Adrenal gland (tissue), 12 donors: ENCODE results near the gene PPP2R5C. TPM values are rescaled to one million over a fixed set of nuclear protein-coding genes. Genes with fewer than 3 reads are reported as not detected.

Experiments used
- DNase-seq, 7 donors: peaks; one replicate each; pipeline ENCODE4 v3.0.0-alpha.2; 2019 to 2020
- H3K27ac ChIP-seq, 5 donors: fragments of 200-600 bp; sonication (generic) in 4 of 5; 1 replicate in 3 of 5; 2 replicates in 2 of 5; pipeline versions ENCODE4 v1.5.1 to v1.8.0; 2016 to 2020; ENCODE audit warnings: mild to moderate bottlenecking in 1 of 5
- H3K27me3 ChIP-seq: fragments of 200-600 bp; 2 replicates; pipeline ENCODE4 v1.8.0; 2021
- H3K36me3 ChIP-seq, 2 donors: fragments of 200-600 bp; replicated peaks in 1 of 2; 1 replicate in 1 of 2; 2 replicates in 1 of 2; pipeline versions ENCODE4 v1.5.1 to v1.8.0; 2018 to 2022
- H3K4me1 ChIP-seq, 2 donors: fragments of 200-600 bp; replicated peaks in 1 of 2; 1 replicate in 1 of 2; 2 replicates in 1 of 2; pipeline versions ENCODE4 v1.5.1 to v1.8.0; 2018 to 2021
- H3K4me3 ChIP-seq, 4 donors: fragments of 200-600 bp; sonication (generic) in 3 of 4; one replicate each; pipeline ENCODE4 v1.5.1; 2016 to 2018
- H3K9me3 ChIP-seq, 3 donors: fragments of 200-600 bp; sonication (generic) in 1 of 3; replicated peaks in 1 of 3; 1 replicate in 2 of 3; 2 replicates in 1 of 3; pipeline versions ENCODE4 v1.5.1 to v1.8.0; 2016 to 2021
- POLR2A ChIP-seq, 2 donors: fragments of 450-650 bp; IDR thresholded peaks; one replicate each; pipeline ENCODE4 v1.6.1; 2017; ENCODE audit warnings: antibody characterized with exemption in 2 of 2, mild to moderate bottlenecking in 2 of 2, moderate library complexity in 1 of 2
- WGBS, 4 donors: extraction: QIAGEN DNeasy Blood & Tissue Kit in 2 of 4; methylation state at CpG; one replicate each; pipeline versions ENCODE4 v1.1.5 to v1.1.7; 2013 to 2017; 5-methylcytosine and 5-hydroxymethylcytosine counted together
- intact Hi-C, 2 donors: fragments of 100-400 bp; cut with DNase I; formaldehyde crosslinking; loops; one replicate each; pipeline versions ENCODE4 v1.14.1 to v1.15.0; 2022 to 2023
- polyA plus RNA-seq, 3 donors: library from polyadenylated mRNA; stranded (reverse); fragments of 200-250 nt in 2 of 3; fragments of 350-450 nt in 1 of 3; fragmentation: Illumina TruSeq in 1 of 3; extraction: RNeasy Lipid Tissue Mini Kit (QIAGEN cat#74804) in 1 of 3; gene quantifications; one replicate each; pipeline ENCODE4 v1.2.3, GENCODE V29; 2013 to 2014
- total RNA-seq, 9 donors: library from RNA; depleted of rRNA in 4 of 9; stranded (reverse); fragments of >200 nt in 4 of 9; fragments of 120-200 nt in 1 of 9; fragmentation: NEBNext Ultra II Directional in 1 of 9; extraction: Animal tissue kit (Norgen Biotek cat#: 25700) in 1 of 9; gene quantifications; one replicate each; pipeline versions ENCODE4 v1.1.0 to v1.2.4, GENCODE V29; 2013 to 2023
- TF ChIP-seq, protein P1 (sequence below), 6 experiments: fragments of 450-650 bp in 4 of 6; fragments of 200-600 bp in 2 of 6; sonication (generic) in 1 of 6; IDR thresholded peaks; 1 replicate in 5 of 6; 2 replicates in 1 of 6; pipeline versions ENCODE4 v1.5.1 to v1.8.0; 2016 to 2021; ENCODE audit warnings: antibody characterized with exemption in 6 of 6, mild to moderate bottlenecking in 2 of 6, moderate library complexity in 1 of 6
- donor health status: healthy with polysubstance abuse.
- donor health status: Bipolar disorder and iron deficiency.
- donor health status: DM: yes; HTN: yes; CAD: no.
- donor health status: DM: no; HTN: no; CAD: no.
- donor health status: DM: no; HTN: no; CAD: no.
- donor health status: DM: yes; HTN: yes; CAD: no.

Gene PPP2R5C
- total and polyA plus RNA-seq, 12 donors: 66.5 to 216 (median 134) TPM

DNA sequence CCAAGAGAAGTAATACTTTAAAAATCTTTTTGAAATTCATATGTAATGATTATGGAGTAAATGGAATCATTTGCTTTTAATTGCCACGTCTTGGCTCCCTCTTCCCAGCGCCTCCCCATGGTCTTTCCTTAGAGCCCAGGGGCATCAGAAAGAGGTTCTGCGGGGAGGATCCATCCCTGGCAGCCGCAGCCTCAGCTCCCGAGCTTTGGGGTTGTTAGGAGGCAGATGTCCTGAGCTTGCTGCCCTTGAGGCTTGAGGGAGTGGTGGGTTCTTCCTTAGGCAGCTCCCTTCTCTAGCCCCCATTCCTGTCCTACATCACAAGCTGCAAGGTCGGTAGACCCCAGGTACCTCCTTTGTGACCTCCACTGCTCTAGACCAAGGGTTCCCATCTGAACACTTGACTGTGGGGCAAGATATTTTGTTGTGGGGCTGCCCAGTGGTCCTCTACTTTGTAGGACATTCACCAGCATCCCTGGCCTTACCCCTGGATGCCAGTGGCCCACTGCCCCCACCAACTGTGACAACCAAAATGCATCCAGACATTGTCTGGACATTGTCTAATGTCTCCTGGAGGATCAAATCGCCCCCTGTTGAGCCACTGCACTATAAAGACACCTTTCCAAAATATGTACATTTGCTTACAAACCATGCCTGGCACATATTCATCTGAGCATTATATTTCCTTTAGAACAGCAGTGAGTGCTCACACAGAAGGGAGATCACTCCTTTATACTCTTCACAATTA is 6.3 kb downstream of the PPP2R5C start:
- H3K9me3 ChIP-seq: no peaks in the 10 kb centered on the region
- no peak overlapping the region for H3K4me3 ChIP-seq
- peaks cover 0 to 11% of the 10 kb centered on the region in 2 donors for H3K36me3 ChIP-seq
- TF ChIP-seq, protein P1, sequence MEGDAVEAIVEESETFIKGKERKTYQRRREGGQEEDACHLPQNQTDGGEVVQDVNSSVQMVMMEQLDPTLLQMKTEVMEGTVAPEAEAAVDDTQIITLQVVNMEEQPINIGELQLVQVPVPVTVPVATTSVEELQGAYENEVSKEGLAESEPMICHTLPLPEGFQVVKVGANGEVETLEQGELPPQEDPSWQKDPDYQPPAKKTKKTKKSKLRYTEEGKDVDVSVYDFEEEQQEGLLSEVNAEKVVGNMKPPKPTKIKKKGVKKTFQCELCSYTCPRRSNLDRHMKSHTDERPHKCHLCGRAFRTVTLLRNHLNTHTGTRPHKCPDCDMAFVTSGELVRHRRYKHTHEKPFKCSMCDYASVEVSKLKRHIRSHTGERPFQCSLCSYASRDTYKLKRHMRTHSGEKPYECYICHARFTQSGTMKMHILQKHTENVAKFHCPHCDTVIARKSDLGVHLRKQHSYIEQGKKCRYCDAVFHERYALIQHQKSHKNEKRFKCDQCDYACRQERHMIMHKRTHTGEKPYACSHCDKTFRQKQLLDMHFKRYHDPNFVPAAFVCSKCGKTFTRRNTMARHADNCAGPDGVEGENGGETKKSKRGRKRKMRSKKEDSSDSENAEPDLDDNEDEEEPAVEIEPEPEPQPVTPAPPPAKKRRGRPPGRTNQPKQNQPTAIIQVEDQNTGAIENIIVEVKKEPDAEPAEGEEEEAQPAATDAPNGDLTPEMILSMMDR (IDR thresholded peaks at IDR 0.05): no peak
- TF ChIP-seq POLR2A (IDR thresholded peaks at IDR 0.05): no peak
- WGBS, 4 donors: 84 to 89% (median 87%) methylated on average over 7 of the region's 7 CpGs
- no peaks in the 10 kb centered on the region for H3K27me3 ChIP-seq
- peak in 1 of 7 donors; percentile 21 for DNase-seq
- peaks cover under 1 to 12% of the 10 kb centered on the region in 2 donors for H3K4me1 ChIP-seq
- intact Hi-C loops: loop anchor here in 1 of 2 donors (10.0 kb wide), 1 partner anchor 187 kb away; no protein-coding TSS in a partner anchor
- H3K27ac ChIP-seq: no peak overlapping the region

- Histone ChIP-seq H3K9me3 (no peaks in the 10 kb centered on the region), H3K36me3 (peaks cover 0 to 11% of the 10 kb centered on the region in 2 donors), H3K4me3 (no peak overlapping the region), H3K27ac (no peak overlapping the region), H3K27me3 (no peaks in the 10 kb centered on the region), H3K4me1 (peaks cover 8 to 10% of the 10 kb centered on the region in 2 donors)
- DNase-seq: no peak
- no peak for TF ChIP-seq POLR2A (IDR thresholded peaks at IDR 0.05)
- TF ChIP-seq, protein P1 (IDR thresholded peaks at IDR 0.05): no peak
- intact Hi-C loops: loop anchor here (10.0 kb wide), 1 partner anchor 115 kb away; no protein-coding TSS in a partner anchor
- WGBS, 4 donors: 82 to 86% (median 85%) methylated on average over 3 of the region's 3 CpGs
Measured at GRCh38 chr14:101770183-101770582, 8.7 kb downstream of the PPP2R5C start.

GRCh38 chr14:101772770-101773169 is 11.3 kb downstream of the PPP2R5C start:
- H3K36me3 ChIP-seq: no peaks in the 10 kb centered on the region
- intact Hi-C loops: loop anchor here (10.0 kb wide), 1 partner anchor 112 kb away; no protein-coding TSS in a partner anchor
- H3K4me3 ChIP-seq: no peak overlapping the region
- TF ChIP-seq POLR2A (IDR thresholded peaks at IDR 0.05): no peak
- 87 to 90% (median 87%) methylated on average over 8 of the region's 8 CpGs for WGBS, 4 donors
- H3K27ac ChIP-seq: no peak overlapping the region
- no peaks in the 10 kb centered on the region for H3K27me3 ChIP-seq
- no peaks in the 10 kb centered on the region for H3K9me3 ChIP-seq
- peak in 1 of 7 donors; percentile 16 for DNase-seq
- peaks cover 8 to 10% of the 10 kb centered on the region in 2 donors for H3K4me1 ChIP-seq

DNA sequence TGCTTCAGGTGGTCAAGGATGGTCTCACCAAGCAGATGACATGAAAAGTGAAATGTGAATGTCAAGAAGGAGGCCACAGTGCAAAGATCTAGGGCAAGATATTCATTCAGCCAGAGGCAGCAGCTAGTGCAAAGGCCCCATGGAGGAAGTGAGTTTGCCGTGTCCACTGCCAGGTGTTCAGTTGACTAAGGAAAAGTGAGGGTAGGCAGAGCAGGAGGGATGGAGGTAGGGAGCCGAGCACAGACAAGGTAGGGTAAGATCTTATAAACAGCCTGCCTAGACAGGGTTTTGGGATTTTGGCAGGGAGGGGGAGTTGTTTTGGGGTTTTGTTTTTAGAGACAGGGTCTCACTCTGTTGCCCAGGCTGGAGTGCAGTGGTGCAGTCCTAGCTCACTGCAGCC is 11.9 kb downstream of the PPP2R5C start:
- Histone ChIP-seq H3K9me3 (no peaks in the 10 kb centered on the region), H3K27me3 (no peaks in the 10 kb centered on the region), H3K4me1 (peaks cover 8 to 10% of the 10 kb centered on the region in 2 donors), H3K4me3 (no peak overlapping the region), H3K27ac (no peak overlapping the region), H3K36me3 (no peaks in the 10 kb centered on the region)
- TF ChIP-seq, protein P1 (IDR thresholded peaks at IDR 0.05): no peak
- intact Hi-C loops: loop anchor here (10.0 kb wide), 1 partner anchor 111 kb away; no protein-coding TSS in a partner anchor
- DNase-seq: no peak
- WGBS, 4 donors: 86 to 88% (median 87%) methylated on average over 2 of the region's 2 CpGs
